Thyroid gland (tissue), 4 donors: ENCODE data around the gene CCDC152.

ENCODE experiments used
- CTCF ChIP-seq, 6 experiments: fragments of 200-600 bp in 3 of 6; fragments of 450-650 bp in 3 of 6; sonication (generic) in 3 of 6; IDR thresholded peaks; one replicate each; pipeline ENCODE4 v1.5.1; 2016 to 2019; ENCODE audit warnings: antibody characterized with exemption in 6 of 6, mild to moderate bottlenecking in 2 of 6, inconsistent platforms in 1 of 6, moderate library complexity in 1 of 6
- POLR2A ChIP-seq, 2 donors: fragments of 450-650 bp; IDR thresholded peaks; one replicate each; pipeline ENCODE4 v1.6.1; 2017; ENCODE audit warnings: antibody characterized with exemption in 2 of 2, mild to moderate bottlenecking in 2 of 2, moderate library complexity in 1 of 2

GRCh38 chr5:42749020-42749419 is 7.6 kb upstream of the CCDC152 start:
- TF ChIP-seq CTCF (IDR thresholded peaks at IDR 0.05) (no peak), POLR2A (IDR thresholded peaks at IDR 0.05) (no peak)
